Breast epithelium (tissue), 4 donors: ENCODE measurements around the gene TCN1. TPM values are rescaled to one million over a fixed set of nuclear protein-coding genes. Genes with fewer than 3 reads are reported as not detected.

Experiments used
- DNase-seq, 2 donors: peaks; one replicate each; pipeline ENCODE4 v3.0.0-alpha.2; 2019; ENCODE audit warnings: low spot score in 2 of 2
- H3K27ac ChIP-seq, 2 donors: fragments of 200-600 bp; sonication (generic) in 1 of 2; one replicate each; pipeline ENCODE4 v1.5.1; 2016 to 2019; ENCODE audit warnings: mild to moderate bottlenecking in 1 of 2
- H3K27me3 ChIP-seq, 2 donors: fragments of 200-600 bp; sonication (generic) in 1 of 2; one replicate each; pipeline versions ENCODE4 v1.5.1 to v1.6.0; 2017 to 2019; ENCODE audit warnings: control low read depth in 1 of 2, mild to moderate bottlenecking in 1 of 2
- H3K36me3 ChIP-seq: fragments of 200-600 bp; one replicate; pipeline ENCODE4 v1.5.1; 2019
- H3K4me1 ChIP-seq, 2 donors: fragments of 200-600 bp; sonication (generic); one replicate each; pipeline ENCODE4 v1.5.1; 2016 to 2019; ENCODE audit warnings: control low read depth in 1 of 2
- H3K4me3 ChIP-seq, 3 donors: fragments of 200-600 bp; sonication (generic); 1 replicate in 2 of 3; 2 replicates in 1 of 3; pipeline ENCODE4 v1.5.1; 2016 to 2019; ENCODE audit warnings: mild to moderate bottlenecking in 3 of 3, moderate library complexity in 2 of 3
- H3K9me3 ChIP-seq, 2 donors: fragments of 200-600 bp; sonication (generic) in 1 of 2; one replicate each; pipeline ENCODE4 v1.5.1; 2016 to 2019; ENCODE audit warnings: control low read depth in 1 of 2
- POLR2A ChIP-seq: fragments of 450-650 bp; IDR thresholded peaks from one replicate; pipeline ENCODE4 v1.6.1; 2016; ENCODE audit warnings: antibody characterized with exemption, mild to moderate bottlenecking, moderate library complexity
- POLR2AphosphoS5 ChIP-seq, 3 donors: sonication (generic); formaldehyde crosslinking; IDR thresholded peaks; one replicate each; pipeline ENCODE4 v1.6.1; 2017; ENCODE audit warnings: antibody characterized with exemption in 3 of 3
- intact Hi-C: fragments of 100-400 bp; cut with DNase I; formaldehyde crosslinking; loops from one replicate; pipeline ENCODE4 v1.15.1; 2023; ENCODE audit warnings: low total_unique reads
- total RNA-seq, 3 donors: library from RNA; depleted of rRNA; stranded (reverse); fragments of >200 nt; gene quantifications; one replicate each; pipeline ENCODE4 v1.1.0, GENCODE V29; 2016
- TF ChIP-seq, protein P1 (sequence below), 3 donors: fragments of 450-650 bp; IDR thresholded peaks; one replicate each; pipeline ENCODE4 v1.5.1; 2016 to 2017; ENCODE audit warnings: antibody characterized with exemption in 3 of 3, mild to moderate bottlenecking in 3 of 3, moderate library complexity in 3 of 3

The TCN1 gene
- total RNA-seq, 3 donors from 2014 or later, result 45.6 to 112 TPM; not detected in 1

DNA sequence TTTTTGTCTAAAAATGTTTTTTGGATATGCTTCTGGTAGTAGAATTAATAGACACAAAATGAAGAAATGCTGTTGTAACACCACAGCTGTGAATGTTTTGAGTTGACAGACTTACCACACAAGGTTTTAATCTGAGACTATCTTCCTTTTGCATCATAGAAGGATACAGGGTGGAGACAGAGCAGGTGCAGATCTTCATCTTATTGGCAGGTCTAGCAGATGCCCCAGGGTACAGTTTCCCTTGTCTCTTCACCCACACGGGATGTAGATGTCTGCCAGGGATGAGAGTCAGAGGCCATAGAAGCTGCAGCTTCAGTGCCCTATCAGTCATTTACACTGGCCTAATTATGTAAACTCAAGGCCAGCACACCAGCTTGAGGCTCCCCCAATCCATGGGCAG is 13.3 kb upstream of the TCN1 start:
- Histone ChIP-seq H3K4me1 (no peaks in the 10 kb centered on the region), H3K4me3 (no peak overlapping the region), H3K36me3 (no peaks in the 10 kb centered on the region), H3K27me3 (no peaks in the 10 kb centered on the region), H3K9me3 (no peaks in the 10 kb centered on the region), H3K27ac (no peak overlapping the region)
- intact Hi-C loops, result no loop called here
- no peak for DNase-seq
- TF ChIP-seq POLR2AphosphoS5 (IDR thresholded peaks at IDR 0.05) (no peak), POLR2A (no peak)
- TF ChIP-seq, protein P1, sequence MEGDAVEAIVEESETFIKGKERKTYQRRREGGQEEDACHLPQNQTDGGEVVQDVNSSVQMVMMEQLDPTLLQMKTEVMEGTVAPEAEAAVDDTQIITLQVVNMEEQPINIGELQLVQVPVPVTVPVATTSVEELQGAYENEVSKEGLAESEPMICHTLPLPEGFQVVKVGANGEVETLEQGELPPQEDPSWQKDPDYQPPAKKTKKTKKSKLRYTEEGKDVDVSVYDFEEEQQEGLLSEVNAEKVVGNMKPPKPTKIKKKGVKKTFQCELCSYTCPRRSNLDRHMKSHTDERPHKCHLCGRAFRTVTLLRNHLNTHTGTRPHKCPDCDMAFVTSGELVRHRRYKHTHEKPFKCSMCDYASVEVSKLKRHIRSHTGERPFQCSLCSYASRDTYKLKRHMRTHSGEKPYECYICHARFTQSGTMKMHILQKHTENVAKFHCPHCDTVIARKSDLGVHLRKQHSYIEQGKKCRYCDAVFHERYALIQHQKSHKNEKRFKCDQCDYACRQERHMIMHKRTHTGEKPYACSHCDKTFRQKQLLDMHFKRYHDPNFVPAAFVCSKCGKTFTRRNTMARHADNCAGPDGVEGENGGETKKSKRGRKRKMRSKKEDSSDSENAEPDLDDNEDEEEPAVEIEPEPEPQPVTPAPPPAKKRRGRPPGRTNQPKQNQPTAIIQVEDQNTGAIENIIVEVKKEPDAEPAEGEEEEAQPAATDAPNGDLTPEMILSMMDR (IDR thresholded peaks at IDR 0.05), result no peak

DNA sequence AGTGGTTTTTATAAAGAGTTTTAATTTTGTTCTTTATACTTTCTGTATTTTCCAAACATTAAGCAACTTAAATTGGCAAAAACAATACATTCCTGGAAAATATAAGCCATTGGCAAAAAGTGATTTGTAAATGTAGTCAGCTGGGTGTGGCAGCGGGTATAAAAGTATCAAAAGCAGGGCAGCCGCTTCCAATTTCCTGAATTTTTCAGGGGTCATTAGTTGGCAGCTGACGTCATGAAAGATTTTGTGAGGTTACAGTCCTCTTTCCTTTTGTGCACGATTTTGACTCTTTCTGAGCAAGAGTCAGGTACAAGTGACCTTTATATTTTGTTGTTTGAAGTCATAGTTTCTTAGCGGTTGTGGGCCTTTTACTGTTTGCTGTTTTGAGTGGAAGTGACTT is 12.3 kb upstream of the TCN1 start, which contains the start of gene OOSP3:
Gene OOSP3, plus strand, starts transcription at position 208 of the 400 bp plus-strand sequence. Its CDS starts 27 bp downstream, at position 235.
- Histone ChIP-seq H3K4me3 (no peak within 1 kb of the TSS), H3K27ac (no peak within 1 kb of the TSS), H3K36me3 (no peaks in the 10 kb centered on the region), H3K4me1 (no peaks in the 10 kb centered on the region), H3K27me3 (no peaks in the 10 kb centered on the region), H3K9me3 (no peaks in the 10 kb centered on the region)
- TF ChIP-seq, protein P1 (IDR thresholded peaks at IDR 0.05), result no peak
- TF ChIP-seq POLR2AphosphoS5 (IDR thresholded peaks at IDR 0.05) (no peak), POLR2A (no peak)
- no peak for DNase-seq
- intact Hi-C loops, result no loop called here

DNA sequence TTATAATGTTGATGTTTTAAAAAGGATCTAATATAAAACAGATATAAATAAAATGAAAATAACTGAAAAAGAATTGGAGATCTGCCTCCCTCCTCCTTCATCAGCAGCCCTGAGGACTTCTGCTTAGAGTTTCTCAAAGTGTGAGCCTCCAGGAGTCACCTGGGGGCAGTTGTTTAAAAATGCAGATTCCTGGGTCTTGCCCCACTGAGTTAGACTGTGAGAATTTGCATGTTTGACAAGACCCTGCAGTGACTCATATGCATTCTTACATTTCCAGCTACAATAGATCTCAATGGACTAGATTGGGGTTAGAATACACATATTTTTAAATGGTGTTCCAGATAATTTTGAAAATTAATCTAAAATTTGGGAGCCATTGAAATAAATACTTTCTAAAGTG is 11.5 kb upstream of the TCN1 start:
- H3K4me1 ChIP-seq, result no peaks in the 10 kb centered on the region
- TF ChIP-seq POLR2AphosphoS5 (IDR thresholded peaks at IDR 0.05) (no peak), POLR2A (no peak)
- TF ChIP-seq, protein P1 (IDR thresholded peaks at IDR 0.05), result no peak
- intact Hi-C loops, result no loop called here
- no peak for DNase-seq
- no peak overlapping the region for H3K4me3 ChIP-seq
- H3K9me3 ChIP-seq, result no peaks in the 10 kb centered on the region
- H3K36me3 ChIP-seq, result no peaks in the 10 kb centered on the region
- H3K27ac ChIP-seq, result no peak overlapping the region
- no peaks in the 10 kb centered on the region for H3K27me3 ChIP-seq

DNA sequence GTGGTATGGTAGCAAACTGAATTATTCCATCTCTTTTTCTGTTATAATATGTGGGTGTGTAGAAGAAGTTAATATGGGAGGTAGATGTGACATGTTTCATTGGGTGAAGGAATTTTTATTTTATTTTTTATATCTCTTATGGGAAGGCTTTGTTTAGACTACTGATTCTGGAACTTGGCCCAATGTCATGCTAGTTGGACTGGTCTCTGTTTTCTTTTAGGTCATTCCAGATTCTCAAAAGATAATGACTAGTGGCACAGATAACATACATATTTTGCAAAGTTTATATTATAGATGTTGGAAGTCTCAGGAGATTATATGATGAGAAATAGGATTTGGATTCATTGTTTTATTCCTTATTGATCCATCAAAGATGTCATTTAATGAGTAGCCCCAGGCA is 11.0 kb upstream of the TCN1 start:
- H3K36me3 ChIP-seq, result no peaks in the 10 kb centered on the region
- DNase-seq, result no peak
- H3K27ac ChIP-seq, result no peak overlapping the region
- no peaks in the 10 kb centered on the region for H3K27me3 ChIP-seq
- intact Hi-C loops, result no loop called here
- no peak overlapping the region for H3K4me3 ChIP-seq
- no peaks in the 10 kb centered on the region for H3K4me1 ChIP-seq
- no peaks in the 10 kb centered on the region for H3K9me3 ChIP-seq
- no peak for TF ChIP-seq POLR2AphosphoS5 (IDR thresholded peaks at IDR 0.05)

DNA sequence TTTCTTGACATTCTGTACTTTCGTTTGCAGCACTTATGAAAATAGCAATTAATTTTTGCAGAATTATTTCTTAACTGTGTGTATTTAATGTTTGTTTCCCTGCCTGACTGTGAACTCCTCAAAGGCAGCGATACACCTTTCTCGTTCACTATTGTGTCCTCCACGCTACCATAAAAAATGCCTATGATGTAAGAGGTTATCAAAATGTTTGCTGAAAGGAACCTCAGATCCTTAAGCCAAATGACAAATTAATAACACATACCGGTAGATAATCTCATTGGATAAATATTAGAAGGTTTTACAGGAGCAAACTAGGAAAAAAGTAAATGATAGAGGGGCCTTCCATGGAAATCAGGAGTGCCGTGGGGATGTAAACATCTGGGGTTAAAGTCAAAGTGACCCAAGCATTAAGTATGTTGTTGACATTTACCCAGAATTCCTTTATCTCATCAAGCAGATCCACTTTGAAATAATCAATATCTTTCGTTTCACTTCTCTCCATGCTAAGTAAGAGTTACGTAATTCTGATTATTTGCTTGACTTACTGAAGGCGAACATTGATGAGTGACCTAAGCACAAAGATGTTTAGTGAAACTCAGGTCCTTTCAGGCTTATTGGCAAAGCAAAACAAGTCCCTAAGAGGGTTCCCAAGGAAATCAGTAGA is 9.7 kb upstream of the TCN1 start:
- DNase-seq, result no peak
- intact Hi-C loops, result no loop called here
- Histone ChIP-seq H3K27ac (no peak overlapping the region), H3K27me3 (no peaks in the 10 kb centered on the region), H3K4me1 (no peaks in the 10 kb centered on the region), H3K4me3 (no peak overlapping the region), H3K36me3 (no peaks in the 10 kb centered on the region), H3K9me3 (no peaks in the 10 kb centered on the region)
- TF ChIP-seq POLR2A (no peak), POLR2AphosphoS5 (IDR thresholded peaks at IDR 0.05) (no peak)
- TF ChIP-seq, protein P1 (IDR thresholded peaks at IDR 0.05), result no peak
